Activated naive CD4-positive, alpha-beta T cell treated with anti-CD3 and anti-CD28 coated beads for 36 hours (primary cell): ENCODE measurements around the gene PIN1. TPM values are rescaled to one million over a fixed set of nuclear protein-coding genes. Genes with fewer than 3 reads are reported as not detected.
A peak's percentile ranks its signal among the peaks of the same experiment; 100 is the strongest.

ENCODE experiments used
- CTCF ChIA-PET: fragments of 350-600 bp; sonication (Branson Sonifier 250); formaldehyde crosslinking; loops from one replicate; lab custom pipeline; 2021; ENCODE audit warnings: antibody characterized with exemption; lab: Charles Lee
- DNase-seq: peaks from one replicate; pipeline ENCODE4 v3.0.0-alpha.2; 2020
- H3K27ac Mint-ChIP-seq: one replicate; pipeline ENCODE4 v1.8.0; 2021; ENCODE audit warnings: mild to moderate bottlenecking, mixed read lengths
- H3K27me3 Mint-ChIP-seq: one replicate; pipeline ENCODE4 v1.8.0; 2021; ENCODE audit warnings: low read depth, mixed read lengths
- H3K36me3 Mint-ChIP-seq: one replicate; pipeline ENCODE4 v1.8.0; 2021; ENCODE audit warnings: low read depth, mixed read lengths
- H3K4me1 Mint-ChIP-seq: one replicate; pipeline ENCODE4 v1.8.0; 2021; ENCODE audit warnings: low read depth, mixed read lengths
- H3K4me3 Mint-ChIP-seq: one replicate; pipeline ENCODE4 v1.8.0; 2021; ENCODE audit warnings: mild to moderate bottlenecking, moderate library complexity, mixed read lengths
- H3K9me3 Mint-ChIP-seq: one replicate; pipeline ENCODE4 v1.8.0; 2021; ENCODE audit warnings: mixed read lengths
- intact Hi-C: fragments of 100-400 bp; cut with micrococcal nuclease; formaldehyde crosslinking; loops from one replicate; pipeline ENCODE4 v1.15.1; 2023
- total RNA-seq, 2 experiments: library from RNA; stranded (reverse); gene quantifications; one replicate each; pipeline ENCODE4 v1.2.3, GENCODE V29; 2021

Gene PIN1
- total RNA-seq, 2 experiments from 2014 or later = 84.5 to 88.1 TPM

DNA sequence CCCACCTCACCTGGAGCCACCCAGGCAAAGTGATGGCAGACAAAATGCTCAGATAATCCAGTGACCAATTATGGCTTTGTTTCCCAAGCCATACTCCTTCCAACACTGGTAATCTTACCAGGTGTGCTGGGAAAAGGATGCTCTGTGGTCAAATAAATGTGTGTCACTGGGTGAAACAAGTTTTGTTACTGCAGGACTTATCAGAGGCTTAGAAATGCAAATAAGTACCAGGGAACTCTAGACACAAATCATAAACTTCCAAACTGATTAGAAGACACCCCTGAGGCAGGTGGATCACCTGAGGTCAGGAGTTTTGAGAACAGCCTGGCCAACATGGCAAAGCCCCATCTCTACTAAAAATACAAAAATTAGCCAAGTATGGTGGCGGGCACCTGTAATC lies 26.4 kb downstream of the PIN1 start:
- intact Hi-C loops = no loop called here
- no peak for DNase-seq
- H3K9me3 Mint-ChIP-seq = no peaks in the 10 kb centered on the region
- no peaks in the 10 kb centered on the region for H3K27me3 Mint-ChIP-seq
- peaks cover 2% of the 10 kb centered on the region for H3K36me3 Mint-ChIP-seq
- peaks cover 84% of the 10 kb centered on the region for H3K4me1 Mint-ChIP-seq
- no peak overlapping the region for H3K27ac Mint-ChIP-seq
- CTCF ChIA-PET = no interaction called here
- no peak overlapping the region for H3K4me3 Mint-ChIP-seq

DNA sequence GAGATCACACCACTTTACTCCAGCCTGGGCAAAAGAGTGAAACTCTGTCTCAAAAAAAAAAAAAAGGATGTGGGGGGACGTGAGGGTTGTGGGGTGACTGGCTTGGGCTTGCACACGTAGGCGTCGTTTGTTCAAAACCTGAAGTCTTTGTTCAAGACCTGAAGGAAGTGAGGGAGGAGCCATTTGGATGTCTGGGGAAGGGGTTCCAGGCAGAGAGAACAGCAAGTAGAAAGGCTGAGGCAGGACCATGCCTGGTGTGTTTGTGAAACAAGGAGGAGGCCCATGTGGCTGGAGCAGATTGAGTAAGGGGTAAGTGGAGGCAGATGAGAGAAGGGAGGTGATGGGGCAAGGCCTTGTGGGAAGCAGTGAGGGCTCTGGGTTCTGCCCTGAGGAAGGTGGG lies 27.8 kb downstream of the PIN1 start:
- Mint-ChIP-seq H3K36me3 (peaks cover under 1% of the 10 kb centered on the region), H3K27me3 (no peaks in the 10 kb centered on the region), H3K4me3 (peak overlapping the region; percentile 60), H3K9me3 (no peaks in the 10 kb centered on the region), H3K4me1 (peaks cover 73% of the 10 kb centered on the region), H3K27ac (peak overlapping the region; percentile 54)
- peak; percentile 42 for DNase-seq
- intact Hi-C loops = loop anchor here (1.0 kb wide), 1 partner anchor 51 kb away; no protein-coding TSS in a partner anchor
- CTCF ChIA-PET = interaction anchor here (0.6 to 1.0 kb wide), 2 partner anchors 16 to 388 kb away, joined by 3 read pairs; no protein-coding TSS in a partner anchor

GRCh38 chr19:9863759-9864158 lies 28.6 kb downstream of the PIN1 start:
- Mint-ChIP-seq H3K27me3 (no peaks in the 10 kb centered on the region), H3K27ac (peak overlapping the region; percentile 50), H3K9me3 (no peaks in the 10 kb centered on the region), H3K4me3 (peak overlapping the region; percentile 60), H3K36me3 (no peaks in the 10 kb centered on the region), H3K4me1 (peaks cover 65% of the 10 kb centered on the region)
- CTCF ChIA-PET = no interaction called here
- intact Hi-C loops = loop anchor here (1.0 kb wide), 1 partner anchor 51 kb away; no protein-coding TSS in a partner anchor
- DNase-seq = peak; percentile 66

GRCh38 chr19:9865732-9866501 lies 30.8 kb downstream of the PIN1 start:
- Mint-ChIP-seq H3K4me1 (peaks cover 46% of the 10 kb centered on the region), H3K27ac (no peak overlapping the region), H3K9me3 (no peaks in the 10 kb centered on the region), H3K4me3 (no peak overlapping the region), H3K36me3 (no peaks in the 10 kb centered on the region), H3K27me3 (no peaks in the 10 kb centered on the region)
- CTCF ChIA-PET = interaction anchor here (2.2 kb wide), 1 partner anchor 9 kb away, joined by 7 read pairs; no protein-coding TSS in a partner anchor
- intact Hi-C loops = no loop called here
- peak; percentile 49 for DNase-seq

GRCh38 chr19:9868983-9869617 lies 34.0 kb downstream of the PIN1 start:
- intact Hi-C loops = no loop called here

GRCh38 chr19:9871626-9872338 lies 36.7 kb downstream of the PIN1 start:
- Mint-ChIP-seq H3K27me3 (no peaks in the 10 kb centered on the region), H3K36me3 (no peaks in the 10 kb centered on the region), H3K4me3 (no peak overlapping the region), H3K4me1 (peaks cover under 1% of the 10 kb centered on the region), H3K27ac (no peak overlapping the region), H3K9me3 (no peaks in the 10 kb centered on the region)
- DNase-seq = no peak
- CTCF ChIA-PET = interaction anchor here (1.4 kb wide), 1 partner anchor 13 kb away, joined by 3 read pairs; no protein-coding TSS in a partner anchor
- intact Hi-C loops = no loop called here

More at GRCh38 chr19:9868983-9869617, 34.0 kb downstream of the PIN1 start:
- CTCF ChIA-PET = interaction anchor here (0.7 kb wide), 1 partner anchor 71 kb away, joined by 5 read pairs; no protein-coding TSS in a partner anchor
- Mint-ChIP-seq H3K4me1 (peaks cover 19% of the 10 kb centered on the region), H3K4me3 (no peak overlapping the region), H3K27me3 (no peaks in the 10 kb centered on the region), H3K27ac (no peak overlapping the region), H3K9me3 (no peaks in the 10 kb centered on the region), H3K36me3 (no peaks in the 10 kb centered on the region)
- DNase-seq = no peak

DNA sequence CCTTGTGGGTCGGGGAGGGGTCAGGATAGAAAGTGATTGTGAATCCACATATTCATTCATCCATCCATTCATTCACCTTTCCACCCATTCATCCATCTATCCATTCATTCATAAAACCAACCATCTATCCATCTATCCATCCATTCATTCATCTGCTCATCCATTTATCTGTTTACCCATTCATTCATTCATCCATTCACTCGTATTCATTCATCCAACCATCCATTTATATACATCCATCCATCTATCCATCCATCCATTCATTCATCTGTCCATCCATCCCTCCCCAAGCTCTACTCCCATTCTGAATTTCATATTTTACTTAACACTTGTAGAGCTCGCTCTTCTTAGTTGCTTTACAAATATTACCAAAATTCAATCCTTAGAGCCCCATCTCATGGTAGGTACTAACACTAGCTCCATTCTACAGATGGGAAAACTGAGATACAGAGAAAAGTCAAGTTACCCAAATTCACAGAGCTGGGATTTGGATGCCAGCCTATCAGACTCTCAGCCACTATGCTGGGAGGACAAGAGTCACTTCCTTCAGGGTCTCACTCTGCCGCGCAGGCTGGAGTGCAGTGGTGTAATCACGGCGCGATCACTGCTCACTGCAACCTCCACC lies 37.6 kb downstream of the PIN1 start:
- intact Hi-C loops = no loop called here
- no peaks in the 10 kb centered on the region for H3K4me1 Mint-ChIP-seq

GRCh38 chr19:9875031-9875627 lies 40.0 kb downstream of the PIN1 start:
- H3K9me3 Mint-ChIP-seq = no peaks in the 10 kb centered on the region
- H3K4me1 Mint-ChIP-seq = no peaks in the 10 kb centered on the region
- no peaks in the 10 kb centered on the region for H3K27me3 Mint-ChIP-seq
- CTCF ChIA-PET = interaction anchor here (0.5 to 1.0 kb wide), 3 partner anchors 18 to 169 kb away, joined by 3 to 6 read pairs (median 3); no protein-coding TSS in a partner anchor
- H3K27ac Mint-ChIP-seq = no peak overlapping the region
- intact Hi-C loops = no loop called here
- no peak overlapping the region for H3K4me3 Mint-ChIP-seq
- H3K36me3 Mint-ChIP-seq = no peaks in the 10 kb centered on the region
- no peak for DNase-seq

More for the DNA sequence above, 37.6 kb downstream of the PIN1 start:
- Mint-ChIP-seq H3K27ac (no peak overlapping the region), H3K27me3 (no peaks in the 10 kb centered on the region), H3K9me3 (no peaks in the 10 kb centered on the region), H3K4me3 (no peak overlapping the region), H3K36me3 (no peaks in the 10 kb centered on the region)
- no peak for DNase-seq
- CTCF ChIA-PET = interaction anchor here (0.9 to 1.4 kb wide), 2 partner anchors 14 to 128 kb away, joined by 3 to 4 read pairs; no protein-coding TSS in a partner anchor

GRCh38 chr19:9875796-9876195 lies 40.7 kb downstream of the PIN1 start:
- H3K27me3 Mint-ChIP-seq = no peaks in the 10 kb centered on the region
- CTCF ChIA-PET = interaction anchor here (0.5 to 1.0 kb wide), 2 partner anchors 19 to 170 kb away, joined by 3 to 6 read pairs; no protein-coding TSS in a partner anchor
- intact Hi-C loops = no loop called here

DNA sequence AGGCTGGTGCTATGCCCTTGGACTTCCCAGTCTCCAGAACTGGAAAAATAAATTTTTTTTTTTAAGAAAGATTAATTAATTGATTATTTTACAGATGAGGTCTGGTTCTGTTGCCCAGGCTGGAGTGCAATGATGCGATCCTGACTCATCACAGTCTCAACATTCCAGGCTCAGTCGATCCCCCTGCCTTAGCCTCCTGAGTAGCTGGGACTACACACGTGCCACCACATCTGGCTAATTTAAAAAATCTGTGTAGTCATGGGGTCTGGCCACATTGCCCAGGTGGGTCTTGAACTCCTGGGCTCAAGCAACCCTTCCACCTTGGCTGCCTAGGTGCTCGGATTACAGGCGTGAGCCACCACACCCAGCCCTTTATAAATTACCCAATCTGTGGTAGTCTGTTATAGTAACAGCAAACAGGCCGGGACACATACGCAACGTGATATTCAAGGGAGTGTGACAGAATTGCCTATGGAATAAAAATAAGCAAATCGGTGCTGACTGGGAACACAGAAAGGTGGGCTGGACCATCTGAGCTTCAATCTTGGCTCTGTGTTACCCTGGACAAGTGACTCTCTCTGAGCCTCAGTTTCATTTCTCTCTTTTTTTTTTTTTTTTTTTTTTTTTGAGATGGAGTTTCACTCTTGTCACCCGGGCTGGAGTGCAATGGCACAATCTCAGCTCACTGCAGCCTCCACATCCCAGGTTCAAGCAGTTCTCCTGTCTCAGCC lies 42.8 kb downstream of the PIN1 start:
- intact Hi-C loops = no loop called here
- Mint-ChIP-seq H3K9me3 (no peaks in the 10 kb centered on the region), H3K4me1 (no peaks in the 10 kb centered on the region), H3K4me3 (no peak overlapping the region), H3K27ac (no peak overlapping the region), H3K36me3 (no peaks in the 10 kb centered on the region), H3K27me3 (no peaks in the 10 kb centered on the region)
- CTCF ChIA-PET = no interaction called here
- DNase-seq = no peak

More at GRCh38 chr19:9875796-9876195, 40.7 kb downstream of the PIN1 start:
- Mint-ChIP-seq H3K36me3 (no peaks in the 10 kb centered on the region), H3K27ac (no peak overlapping the region), H3K4me3 (no peak overlapping the region), H3K9me3 (no peaks in the 10 kb centered on the region), H3K4me1 (no peaks in the 10 kb centered on the region)
- no peak for DNase-seq
